ENCODE measurements around the gene EN2.

EN2 gene

GRCh38 chr7:155412416-155413253, 45.3 kb upstream of the EN2 start:
- DNase-seq (ENCODE audit: low read depth): no peak
- TF ChIP-seq, protein P1, sequence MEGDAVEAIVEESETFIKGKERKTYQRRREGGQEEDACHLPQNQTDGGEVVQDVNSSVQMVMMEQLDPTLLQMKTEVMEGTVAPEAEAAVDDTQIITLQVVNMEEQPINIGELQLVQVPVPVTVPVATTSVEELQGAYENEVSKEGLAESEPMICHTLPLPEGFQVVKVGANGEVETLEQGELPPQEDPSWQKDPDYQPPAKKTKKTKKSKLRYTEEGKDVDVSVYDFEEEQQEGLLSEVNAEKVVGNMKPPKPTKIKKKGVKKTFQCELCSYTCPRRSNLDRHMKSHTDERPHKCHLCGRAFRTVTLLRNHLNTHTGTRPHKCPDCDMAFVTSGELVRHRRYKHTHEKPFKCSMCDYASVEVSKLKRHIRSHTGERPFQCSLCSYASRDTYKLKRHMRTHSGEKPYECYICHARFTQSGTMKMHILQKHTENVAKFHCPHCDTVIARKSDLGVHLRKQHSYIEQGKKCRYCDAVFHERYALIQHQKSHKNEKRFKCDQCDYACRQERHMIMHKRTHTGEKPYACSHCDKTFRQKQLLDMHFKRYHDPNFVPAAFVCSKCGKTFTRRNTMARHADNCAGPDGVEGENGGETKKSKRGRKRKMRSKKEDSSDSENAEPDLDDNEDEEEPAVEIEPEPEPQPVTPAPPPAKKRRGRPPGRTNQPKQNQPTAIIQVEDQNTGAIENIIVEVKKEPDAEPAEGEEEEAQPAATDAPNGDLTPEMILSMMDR (IDR thresholded peaks at IDR 0.05; ENCODE audit: low read depth, low read length, missing control alignments): peak; percentile 49
- no peak overlapping the region for H3K4me3 ChIP-seq (ENCODE audit: low read depth, low read length)
- in situ Hi-C loops (cut with HindIII; ENCODE audit: low sequenced_read_pairs): no loop called here

DNA sequence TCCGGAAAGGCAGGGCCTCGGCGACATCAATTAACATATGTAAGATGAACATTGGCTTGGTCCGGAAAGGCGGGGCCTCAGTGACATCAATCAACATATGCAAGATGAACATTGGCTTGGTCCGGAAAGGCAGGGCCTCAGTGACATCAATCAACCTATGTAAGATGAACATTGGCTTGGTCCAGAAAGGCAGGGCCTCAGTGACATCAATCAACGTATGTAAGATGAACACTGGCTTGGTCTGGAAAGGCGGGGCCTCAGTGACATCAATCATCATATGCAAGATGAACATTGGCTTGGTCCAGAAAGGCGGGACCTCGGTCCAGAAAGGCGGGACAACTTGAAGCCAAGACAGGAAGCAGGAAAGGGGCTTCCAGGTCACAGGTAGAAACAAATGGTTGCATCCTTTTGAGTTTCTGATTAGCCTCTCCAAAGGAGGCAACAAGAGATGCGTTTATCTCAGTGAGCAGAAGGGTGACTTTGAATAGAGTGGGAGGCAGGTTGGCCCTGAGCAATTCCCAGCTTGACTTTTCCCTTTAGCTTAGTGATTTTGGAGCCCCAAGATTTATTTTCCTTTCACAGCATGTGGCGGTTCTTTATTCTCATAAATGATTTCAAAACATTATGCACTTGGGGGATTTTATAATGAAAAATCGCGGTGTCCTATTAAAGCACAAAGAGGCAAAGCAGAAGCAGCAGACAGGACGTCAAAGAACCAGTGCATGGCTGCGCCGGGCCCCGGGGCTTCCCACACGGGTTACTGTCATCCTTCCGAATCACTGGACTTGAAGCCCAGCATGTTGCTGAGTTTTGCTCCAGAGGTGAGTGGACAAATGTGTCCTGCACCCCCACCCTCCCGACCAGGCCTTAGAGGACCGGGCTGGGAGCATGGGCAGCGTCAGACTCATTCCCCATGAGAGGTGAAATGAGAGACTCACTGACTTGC, 43.1 kb upstream of the EN2 start:
- TF ChIP-seq, protein P1 (IDR thresholded peaks at IDR 0.05; ENCODE audit: low read depth, low read length, missing control alignments): no peak
- in situ Hi-C loops (cut with HindIII; ENCODE audit: low sequenced_read_pairs): no loop called here
- no peak overlapping the region for H3K4me3 ChIP-seq (ENCODE audit: low read depth, low read length)

GRCh38 chr7:155416646-155417380, 41.1 kb upstream of the EN2 start:
- TF ChIP-seq, protein P1 (IDR thresholded peaks at IDR 0.05; ENCODE audit: low read depth, low read length, missing control alignments): no peak
- no peak overlapping the region for H3K4me3 ChIP-seq (ENCODE audit: low read depth, low read length)
- in situ Hi-C loops (cut with HindIII; ENCODE audit: low sequenced_read_pairs): no loop called here
- DNase-seq (ENCODE audit: low read depth): no peak

More for the DNA sequence above, 43.1 kb upstream of the EN2 start:
- no peak for DNase-seq (ENCODE audit: low read depth)

DNA sequence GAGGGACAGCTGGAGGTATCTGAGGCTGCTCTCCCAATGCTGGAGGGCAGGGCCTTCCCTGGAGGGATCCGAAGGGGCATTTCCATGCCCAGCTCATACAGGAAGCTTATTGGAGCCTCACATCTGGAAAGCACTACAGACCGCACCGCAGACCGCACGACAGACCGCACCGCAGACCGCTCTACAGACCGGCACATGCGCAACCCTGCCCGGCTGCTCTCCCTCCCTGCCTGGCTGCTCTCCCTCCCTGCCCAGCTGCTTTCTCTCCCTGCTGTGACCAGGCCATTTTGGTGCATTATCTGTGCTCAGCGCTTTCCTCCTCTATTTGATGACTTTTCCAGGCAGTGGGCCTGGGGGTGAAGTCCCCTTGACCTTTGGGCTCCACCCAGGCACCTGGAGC, 39.6 kb upstream of the EN2 start:
- H3K4me3 ChIP-seq (ENCODE audit: low read depth, low read length): no peak overlapping the region
- no peak for DNase-seq (ENCODE audit: low read depth)
- TF ChIP-seq, protein P1 (IDR thresholded peaks at IDR 0.05; ENCODE audit: low read depth, low read length, missing control alignments): no peak
- in situ Hi-C loops (cut with HindIII; ENCODE audit: low sequenced_read_pairs): no loop called here

- TF ChIP-seq, protein P1 (IDR thresholded peaks at IDR 0.05; ENCODE audit: low read depth, low read length, missing control alignments): no peak
- in situ Hi-C loops (cut with HindIII; ENCODE audit: low sequenced_read_pairs): no loop called here
- no peak overlapping the region for H3K4me3 ChIP-seq (ENCODE audit: low read depth, low read length)
- DNase-seq (ENCODE audit: low read depth): no peak
Observed at GRCh38 chr7:155418941-155419755, 38.8 kb upstream of the EN2 start.
